Activated CD4-positive, alpha-beta T cell treated with anti-CD3 and anti-CD28 coated beads, Interleukin-2, amount 10 ng/mL, durations not matched to agents 7 days and 5 days (primary cell): ENCODE measurements around the gene NXPE2. TPM values are rescaled to one million over a fixed set of nuclear protein-coding genes. Genes with fewer than 3 reads are reported as not detected.

ENCODE experiments used
- total RNA-seq, 2 experiments: library from RNA; stranded (reverse); gene quantifications; one replicate each; pipeline ENCODE4 v1.2.3, GENCODE V29; 2021

Gene NXPE2
- total RNA-seq, 2 experiments from 2014 or later = not detected

Other genes starting within 250 kb of the NXPE2 start
- 10 to 100 TPM; 73.4 to 77.7 TPM for gene REXO2, start 239.1 kb upstream of the NXPE2 start, total RNA-seq
- not detected for gene NXPE1, start 118.6 kb upstream of the NXPE2 start, total RNA-seq
- not detected for gene NXPE4, start 82.7 kb upstream of the NXPE2 start, total RNA-seq